ENCODE measurements around the gene ORC1.

DNA sequence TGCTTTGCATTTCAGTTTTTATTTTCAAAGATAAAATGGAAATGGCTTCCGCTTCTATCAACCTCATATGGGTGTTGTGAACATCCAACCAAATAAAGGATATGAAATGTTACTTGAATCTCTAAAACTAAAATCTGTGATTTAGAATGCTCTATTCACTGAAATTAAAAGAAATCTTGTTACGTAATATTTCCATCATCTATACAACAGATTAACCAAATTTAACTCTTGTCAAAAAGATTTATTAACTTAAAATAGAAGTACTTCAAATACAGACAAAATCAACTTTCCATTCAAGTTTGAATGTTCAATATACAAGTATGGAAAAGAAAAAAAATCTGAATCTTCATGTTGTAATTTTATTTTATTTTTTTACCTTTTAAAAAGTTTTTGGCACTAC, 18.8 kb upstream of the ORC1 start:
- TF ChIP-seq KAT7 (CRISPR knock-in tag; IDR thresholded peaks at IDR 0.05; ENCODE audit: borderline replicate concordance) (no peak), CREB1 (CRISPR knock-in tag; IDR thresholded peaks at IDR 0.05) (no peak), TEAD4 (CRISPR knock-in tag; IDR thresholded peaks at IDR 0.05) (no peak), ESRRA (CRISPR knock-in tag; IDR thresholded peaks at IDR 0.05; ENCODE audit: borderline replicate concordance) (no peak), NFYB (CRISPR knock-in tag; conservative IDR thresholded peaks at IDR 0.05; ENCODE audit: low read depth) (no peak), TP53 (CRISPR knock-in tag; IDR thresholded peaks at IDR 0.05) (no peak)
- TF ChIP-seq, protein P1, sequence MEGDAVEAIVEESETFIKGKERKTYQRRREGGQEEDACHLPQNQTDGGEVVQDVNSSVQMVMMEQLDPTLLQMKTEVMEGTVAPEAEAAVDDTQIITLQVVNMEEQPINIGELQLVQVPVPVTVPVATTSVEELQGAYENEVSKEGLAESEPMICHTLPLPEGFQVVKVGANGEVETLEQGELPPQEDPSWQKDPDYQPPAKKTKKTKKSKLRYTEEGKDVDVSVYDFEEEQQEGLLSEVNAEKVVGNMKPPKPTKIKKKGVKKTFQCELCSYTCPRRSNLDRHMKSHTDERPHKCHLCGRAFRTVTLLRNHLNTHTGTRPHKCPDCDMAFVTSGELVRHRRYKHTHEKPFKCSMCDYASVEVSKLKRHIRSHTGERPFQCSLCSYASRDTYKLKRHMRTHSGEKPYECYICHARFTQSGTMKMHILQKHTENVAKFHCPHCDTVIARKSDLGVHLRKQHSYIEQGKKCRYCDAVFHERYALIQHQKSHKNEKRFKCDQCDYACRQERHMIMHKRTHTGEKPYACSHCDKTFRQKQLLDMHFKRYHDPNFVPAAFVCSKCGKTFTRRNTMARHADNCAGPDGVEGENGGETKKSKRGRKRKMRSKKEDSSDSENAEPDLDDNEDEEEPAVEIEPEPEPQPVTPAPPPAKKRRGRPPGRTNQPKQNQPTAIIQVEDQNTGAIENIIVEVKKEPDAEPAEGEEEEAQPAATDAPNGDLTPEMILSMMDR (IDR thresholded peaks at IDR 0.05) = no peak
- TF ChIP-seq, protein P2, sequence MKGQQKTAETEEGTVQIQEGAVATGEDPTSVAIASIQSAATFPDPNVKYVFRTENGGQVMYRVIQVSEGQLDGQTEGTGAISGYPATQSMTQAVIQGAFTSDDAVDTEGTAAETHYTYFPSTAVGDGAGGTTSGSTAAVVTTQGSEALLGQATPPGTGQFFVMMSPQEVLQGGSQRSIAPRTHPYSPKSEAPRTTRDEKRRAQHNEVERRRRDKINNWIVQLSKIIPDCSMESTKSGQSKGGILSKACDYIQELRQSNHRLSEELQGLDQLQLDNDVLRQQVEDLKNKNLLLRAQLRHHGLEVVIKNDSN (CRISPR knock-in tag; IDR thresholded peaks at IDR 0.05) = no peak
- TF ChIP-seq, protein P3, sequence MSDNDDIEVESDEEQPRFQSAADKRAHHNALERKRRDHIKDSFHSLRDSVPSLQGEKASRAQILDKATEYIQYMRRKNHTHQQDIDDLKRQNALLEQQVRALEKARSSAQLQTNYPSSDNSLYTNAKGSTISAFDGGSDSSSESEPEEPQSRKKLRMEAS (CRISPR knock-in tag; IDR thresholded peaks at IDR 0.05) = no peak
- TF ChIP-seq, protein P4, sequence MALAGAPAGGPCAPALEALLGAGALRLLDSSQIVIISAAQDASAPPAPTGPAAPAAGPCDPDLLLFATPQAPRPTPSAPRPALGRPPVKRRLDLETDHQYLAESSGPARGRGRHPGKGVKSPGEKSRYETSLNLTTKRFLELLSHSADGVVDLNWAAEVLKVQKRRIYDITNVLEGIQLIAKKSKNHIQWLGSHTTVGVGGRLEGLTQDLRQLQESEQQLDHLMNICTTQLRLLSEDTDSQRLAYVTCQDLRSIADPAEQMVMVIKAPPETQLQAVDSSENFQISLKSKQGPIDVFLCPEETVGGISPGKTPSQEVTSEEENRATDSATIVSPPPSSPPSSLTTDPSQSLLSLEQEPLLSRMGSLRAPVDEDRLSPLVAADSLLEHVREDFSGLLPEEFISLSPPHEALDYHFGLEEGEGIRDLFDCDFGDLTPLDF (CRISPR knock-in tag; IDR thresholded peaks at IDR 0.05) = no peak
- TF ChIP-seq, protein P5, sequence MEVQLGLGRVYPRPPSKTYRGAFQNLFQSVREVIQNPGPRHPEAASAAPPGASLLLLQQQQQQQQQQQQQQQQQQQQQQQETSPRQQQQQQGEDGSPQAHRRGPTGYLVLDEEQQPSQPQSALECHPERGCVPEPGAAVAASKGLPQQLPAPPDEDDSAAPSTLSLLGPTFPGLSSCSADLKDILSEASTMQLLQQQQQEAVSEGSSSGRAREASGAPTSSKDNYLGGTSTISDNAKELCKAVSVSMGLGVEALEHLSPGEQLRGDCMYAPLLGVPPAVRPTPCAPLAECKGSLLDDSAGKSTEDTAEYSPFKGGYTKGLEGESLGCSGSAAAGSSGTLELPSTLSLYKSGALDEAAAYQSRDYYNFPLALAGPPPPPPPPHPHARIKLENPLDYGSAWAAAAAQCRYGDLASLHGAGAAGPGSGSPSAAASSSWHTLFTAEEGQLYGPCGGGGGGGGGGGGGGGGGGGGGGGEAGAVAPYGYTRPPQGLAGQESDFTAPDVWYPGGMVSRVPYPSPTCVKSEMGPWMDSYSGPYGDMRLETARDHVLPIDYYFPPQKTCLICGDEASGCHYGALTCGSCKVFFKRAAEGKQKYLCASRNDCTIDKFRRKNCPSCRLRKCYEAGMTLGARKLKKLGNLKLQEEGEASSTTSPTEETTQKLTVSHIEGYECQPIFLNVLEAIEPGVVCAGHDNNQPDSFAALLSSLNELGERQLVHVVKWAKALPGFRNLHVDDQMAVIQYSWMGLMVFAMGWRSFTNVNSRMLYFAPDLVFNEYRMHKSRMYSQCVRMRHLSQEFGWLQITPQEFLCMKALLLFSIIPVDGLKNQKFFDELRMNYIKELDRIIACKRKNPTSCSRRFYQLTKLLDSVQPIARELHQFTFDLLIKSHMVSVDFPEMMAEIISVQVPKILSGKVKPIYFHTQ (CRISPR knock-in tag; IDR thresholded peaks at IDR 0.05) = no peak
- TF ChIP-seq, protein P6, sequence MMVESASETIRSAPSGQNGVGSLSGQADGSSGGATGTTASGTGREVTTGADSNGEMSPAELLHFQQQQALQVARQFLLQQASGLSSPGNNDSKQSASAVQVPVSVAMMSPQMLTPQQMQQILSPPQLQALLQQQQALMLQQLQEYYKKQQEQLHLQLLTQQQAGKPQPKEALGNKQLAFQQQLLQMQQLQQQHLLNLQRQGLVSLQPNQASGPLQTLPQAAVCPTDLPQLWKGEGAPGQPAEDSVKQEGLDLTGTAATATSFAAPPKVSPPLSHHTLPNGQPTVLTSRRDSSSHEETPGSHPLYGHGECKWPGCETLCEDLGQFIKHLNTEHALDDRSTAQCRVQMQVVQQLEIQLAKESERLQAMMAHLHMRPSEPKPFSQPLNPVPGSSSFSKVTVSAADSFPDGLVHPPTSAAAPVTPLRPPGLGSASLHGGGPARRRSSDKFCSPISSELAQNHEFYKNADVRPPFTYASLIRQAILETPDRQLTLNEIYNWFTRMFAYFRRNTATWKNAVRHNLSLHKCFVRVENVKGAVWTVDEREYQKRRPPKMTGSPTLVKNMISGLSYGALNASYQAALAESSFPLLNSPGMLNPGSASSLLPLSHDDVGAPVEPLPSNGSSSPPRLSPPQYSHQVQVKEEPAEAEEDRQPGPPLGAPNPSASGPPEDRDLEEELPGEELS (CRISPR knock-in tag; IDR thresholded peaks at IDR 0.05) = no peak
- TF ChIP-seq, protein P7, sequence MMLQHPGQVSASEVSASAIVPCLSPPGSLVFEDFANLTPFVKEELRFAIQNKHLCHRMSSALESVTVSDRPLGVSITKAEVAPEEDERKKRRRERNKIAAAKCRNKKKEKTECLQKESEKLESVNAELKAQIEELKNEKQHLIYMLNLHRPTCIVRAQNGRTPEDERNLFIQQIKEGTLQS (CRISPR knock-in tag; conservative IDR thresholded peaks at IDR 0.05) = no peak

Data from WTC11 (cell line).